Sciatic nerve (tissue), 2 donors: ENCODE results near the gene AGAP1. TPM values are rescaled to one million over a fixed set of nuclear protein-coding genes. Genes with fewer than 3 reads are reported as not detected.
A peak's percentile ranks its signal among the peaks of the same experiment; 100 is the strongest.

ENCODE experiments used
- ATAC-seq: fragments of 200-7000 bp; cut with Tn5 transposase; one replicate; pipeline ENCODE4 v1.9.1; 2020; ENCODE audit warnings: mild to moderate bottlenecking, moderate library complexity
- DNase-seq: peaks from one replicate; pipeline ENCODE4 v3.0.0-alpha.2; 2020; ENCODE audit warnings: low spot score
- intact Hi-C: fragments of 100-400 bp; cut with DNase I; formaldehyde crosslinking; loops from one replicate; pipeline ENCODE4 v1.14.2; 2022
- total RNA-seq: library from RNA; stranded (reverse); fragmentation: NEBNext Ultra II Directional; extraction: Animal tissue kit (Norgen Biotek cat#: 25700); gene quantifications from one replicate; pipeline ENCODE4 v1.2.1, GENCODE V29; 2021
- donor health status: DM: no; HTN: no; CAD: no.
- donor health status: DM: no; HTN: no; CAD: no.

AGAP1 gene
- total RNA-seq, 1 donor from 2014 or later: 62.9 TPM

DNA sequence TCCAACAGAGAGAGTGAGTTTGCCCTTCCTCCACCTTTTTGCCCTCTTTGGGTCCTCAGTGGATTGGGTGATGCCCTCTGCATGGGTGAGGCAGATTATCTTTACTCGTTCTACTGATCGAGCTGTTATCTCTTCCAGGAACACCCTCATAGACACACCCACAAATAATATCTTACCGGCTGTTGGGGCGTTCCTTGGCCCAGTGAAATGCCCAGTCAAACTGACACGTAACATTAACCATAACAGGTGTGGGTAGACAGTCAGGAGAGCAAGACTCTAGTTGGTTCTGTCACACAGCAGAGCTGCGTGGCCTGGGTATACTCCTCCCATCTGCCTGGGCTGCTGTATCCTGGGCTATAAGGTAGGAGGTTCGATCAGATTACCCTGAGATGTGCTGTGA is 144.1 kb downstream of the AGAP1 start:
- DNase-seq (no peak), ATAC-seq (no peak)
- intact Hi-C loops: no loop called here

DNA sequence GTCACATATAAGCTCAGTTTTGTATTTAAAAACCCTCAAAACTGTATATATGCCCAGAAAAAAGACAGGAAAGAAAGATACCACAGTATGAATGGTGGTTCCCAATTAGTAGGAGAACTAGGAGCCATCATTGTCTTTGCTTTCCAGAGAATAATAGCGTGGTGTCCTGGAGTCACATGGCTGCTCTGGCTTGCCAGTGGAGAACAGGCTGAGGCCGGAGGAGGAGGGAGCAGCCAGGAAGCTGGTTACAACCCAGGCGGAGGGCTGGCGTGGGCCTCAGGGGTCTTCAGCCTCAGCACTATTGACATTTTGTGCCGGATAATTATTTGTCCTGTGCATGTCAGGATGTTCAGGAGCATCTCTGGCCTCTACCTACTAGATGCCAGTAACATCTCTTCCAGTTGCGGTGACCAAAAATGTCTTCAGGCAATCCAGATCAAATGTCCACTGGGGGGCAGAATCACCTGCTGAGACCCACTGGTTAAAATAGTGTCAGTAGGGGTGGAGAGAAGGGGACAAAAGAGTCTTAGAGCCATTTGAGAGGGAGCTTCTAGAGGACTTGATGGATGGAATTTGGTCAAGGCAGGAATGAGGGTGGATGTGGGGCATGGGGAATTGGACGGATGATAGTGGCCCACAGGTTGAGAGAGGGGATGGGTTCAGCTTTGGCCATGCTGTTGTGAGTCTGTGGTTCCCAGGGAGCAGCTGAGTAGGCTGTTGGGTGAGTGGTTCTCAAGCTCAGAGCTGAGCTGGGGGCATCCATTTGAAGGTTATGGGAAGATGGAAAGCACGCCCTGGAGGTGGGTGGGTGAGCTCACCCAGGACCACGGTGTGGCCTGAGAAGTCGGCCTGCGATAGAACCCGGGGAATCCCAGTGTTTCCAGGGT is 144.9 kb downstream of the AGAP1 start:
- DNase-seq (no peak), ATAC-seq (no peak)
- intact Hi-C loops: no loop called here

GRCh38 chr2:235639428-235639773 is 145.6 kb downstream of the AGAP1 start:
- intact Hi-C loops: no loop called here
- DNase-seq: peak; percentile 85
- ATAC-seq: peak; percentile 95

GRCh38 chr2:235639885-235640284 is 146.0 kb downstream of the AGAP1 start:
- no peak for DNase-seq
- no peak for ATAC-seq
- intact Hi-C loops: no loop called here

- intact Hi-C loops: no loop called here
- ATAC-seq: no peak
- DNase-seq: no peak
Measured at GRCh38 chr2:235640377-235640776, 146.5 kb downstream of the AGAP1 start.

DNA sequence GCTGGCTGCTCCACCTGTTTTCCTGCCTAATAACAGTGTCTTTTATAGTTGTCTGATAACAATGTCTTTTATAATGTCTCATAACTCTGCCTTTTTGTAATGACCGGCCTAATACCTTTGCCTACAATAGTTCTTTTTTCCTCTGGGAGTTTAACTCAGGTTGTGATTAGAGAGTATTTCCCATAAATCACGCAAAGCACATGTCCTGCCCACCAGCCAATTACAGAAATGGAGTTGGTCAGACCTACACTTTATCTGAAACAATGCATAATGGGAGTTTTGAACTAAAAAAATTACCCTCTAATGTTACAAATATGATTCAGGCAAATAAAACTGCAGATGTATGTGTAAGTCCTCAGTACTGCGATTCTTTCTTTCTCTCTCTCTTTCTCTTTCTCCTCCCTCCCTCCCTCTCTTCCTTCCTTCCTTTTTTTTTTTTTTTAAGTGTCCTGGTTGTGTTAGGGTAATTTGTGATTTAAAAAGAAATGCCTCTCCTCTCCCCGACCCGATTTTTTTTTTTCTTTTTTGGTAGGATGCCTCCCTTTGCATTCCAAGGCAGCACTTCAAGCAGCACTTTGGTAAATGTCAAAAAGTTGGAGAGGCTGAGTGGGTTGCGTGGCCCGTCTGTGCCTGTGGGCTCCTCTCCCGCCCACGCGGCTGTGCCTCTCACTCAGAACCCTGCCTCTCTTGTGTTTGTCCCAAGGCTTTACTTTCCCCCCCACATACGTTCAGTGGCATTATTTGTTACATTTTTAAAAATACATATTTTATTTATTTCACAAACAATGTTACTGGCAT is 147.3 kb downstream of the AGAP1 start:
- ATAC-seq (no peak), DNase-seq (no peak)
- intact Hi-C loops: no loop called here

DNA sequence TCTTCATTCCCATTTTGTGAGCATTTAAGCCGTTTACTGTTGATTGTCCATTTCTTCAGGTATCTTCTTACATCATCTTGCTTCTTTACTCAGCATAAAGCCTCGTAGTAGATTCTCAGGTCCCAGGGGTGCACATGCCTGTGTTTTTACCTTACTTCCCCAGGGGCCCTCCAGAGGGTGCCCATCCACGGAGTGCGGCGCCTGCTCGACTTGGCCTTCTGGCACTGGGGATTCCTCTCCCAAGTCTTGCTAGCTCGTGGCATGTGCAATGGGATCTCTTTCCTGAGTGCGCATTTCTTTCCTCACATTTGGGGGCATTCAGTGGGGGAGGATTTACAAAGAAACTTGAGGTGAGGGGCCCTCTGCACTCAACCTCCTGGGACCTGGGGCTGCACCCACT is 148.1 kb downstream of the AGAP1 start:
- no peak for ATAC-seq
- intact Hi-C loops: no loop called here
- DNase-seq: no peak

GRCh38 chr2:235642446-235643098 is 148.7 kb downstream of the AGAP1 start:
- no peak for ATAC-seq
- intact Hi-C loops: no loop called here
- DNase-seq: no peak

DNA sequence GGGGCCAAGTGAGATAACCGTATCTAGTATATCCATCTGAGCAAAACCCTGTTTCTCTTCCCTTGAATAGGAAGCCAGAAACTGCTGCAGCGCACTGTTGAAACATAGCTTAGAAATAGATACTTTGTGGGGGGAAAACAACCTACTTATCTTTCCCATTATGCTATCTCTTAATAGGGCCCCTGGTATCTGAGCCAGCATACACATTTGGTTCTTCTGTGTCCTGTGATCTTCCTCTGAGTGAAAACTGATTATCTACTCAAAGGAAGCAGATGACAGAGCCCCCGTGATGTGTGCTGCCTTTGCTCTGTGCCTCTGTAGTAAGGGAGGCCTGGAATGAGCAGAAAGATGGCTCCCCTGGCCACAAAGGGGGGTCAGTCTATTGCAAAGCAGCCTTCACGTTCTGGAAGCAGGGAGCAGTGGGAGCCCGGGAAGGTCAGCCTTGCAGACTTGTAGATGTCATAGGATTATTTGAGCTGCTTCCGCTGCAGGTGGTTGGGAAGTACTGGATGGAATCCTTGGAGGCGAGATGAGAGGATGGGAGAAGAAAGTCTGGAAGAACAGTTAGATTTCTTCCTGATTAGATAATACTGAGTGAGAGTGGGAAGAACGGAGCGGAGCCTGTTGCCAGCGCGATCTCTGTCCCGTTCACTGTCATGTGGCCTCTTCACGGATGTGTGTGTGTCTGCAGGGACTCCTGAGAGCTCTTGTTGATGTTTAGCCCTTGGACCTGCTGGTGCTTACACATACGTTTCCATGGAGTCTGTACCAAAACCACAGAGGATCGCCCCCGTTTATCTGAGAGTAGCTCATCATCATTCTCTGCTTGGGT is 150.1 kb downstream of the AGAP1 start:
- ATAC-seq (peak; percentile 66), DNase-seq (no peak)
- intact Hi-C loops: no loop called here

- intact Hi-C loops: no loop called here
- no peak for DNase-seq
- no peak for ATAC-seq
Measured at GRCh38 chr2:235647264-235647663, 153.4 kb downstream of the AGAP1 start.

GRCh38 chr2:235647877-235648276 is 154.0 kb downstream of the AGAP1 start:
- intact Hi-C loops: no loop called here
- DNase-seq (no peak), ATAC-seq (no peak)

DNA sequence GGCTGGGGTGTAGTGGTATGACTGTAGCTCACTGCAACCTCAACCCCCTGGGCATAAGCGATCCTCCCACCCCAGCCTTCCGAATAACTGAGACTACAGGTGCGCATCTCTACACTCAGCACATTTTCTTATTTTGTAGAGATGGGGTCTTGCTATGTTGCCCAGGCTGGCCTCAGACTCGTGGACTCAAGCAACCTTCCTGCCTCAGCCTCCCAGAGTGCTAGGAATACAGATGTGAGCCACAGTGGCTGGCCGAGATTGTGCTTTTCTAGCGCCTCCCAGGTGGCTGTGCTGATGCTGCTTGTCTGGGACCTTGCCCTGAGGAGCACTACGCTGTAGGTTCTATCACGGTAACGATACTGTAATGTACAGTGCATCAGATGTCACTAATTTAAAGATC is 155.6 kb downstream of the AGAP1 start:
- ATAC-seq (no peak), DNase-seq (no peak)
- intact Hi-C loops: no loop called here

GRCh38 chr2:235651643-235652042 is 157.8 kb downstream of the AGAP1 start:
- DNase-seq (no peak), ATAC-seq (no peak)
- intact Hi-C loops: no loop called here

DNA sequence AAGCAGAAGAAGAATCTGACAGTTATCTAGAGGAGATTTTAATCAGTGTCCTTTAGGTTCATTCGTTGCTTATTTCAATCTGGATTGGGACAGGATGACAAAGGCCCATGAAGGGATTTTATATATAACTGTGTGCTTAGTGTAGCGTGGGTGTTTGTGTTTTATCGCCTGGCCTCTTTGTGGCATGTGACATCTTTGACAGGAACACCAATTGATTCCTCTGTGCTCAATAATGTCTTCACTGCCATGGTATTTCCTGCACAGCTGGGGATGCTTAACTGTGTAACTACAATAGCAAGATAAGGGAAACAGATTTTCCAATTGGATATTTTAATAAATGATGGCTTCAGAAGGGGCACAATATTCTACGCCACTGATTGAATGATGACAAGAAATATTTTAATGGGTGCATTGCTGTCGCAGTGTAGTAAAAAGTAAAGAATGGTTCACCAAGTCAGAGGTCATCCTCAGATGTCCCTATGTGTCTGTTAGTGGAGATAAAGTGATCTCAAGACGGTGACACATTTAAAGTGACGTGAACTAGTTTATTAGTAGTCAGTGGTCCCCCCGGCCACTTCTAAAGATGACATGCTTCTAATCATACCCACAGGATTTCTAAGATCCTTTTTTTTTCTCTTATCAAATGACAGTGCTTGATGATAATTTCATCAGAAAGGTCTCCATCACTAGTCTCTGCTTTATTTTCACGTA is 160.4 kb downstream of the AGAP1 start:
- ATAC-seq (no peak), DNase-seq (no peak)
- intact Hi-C loops: no loop called here

- DNase-seq: no peak
- intact Hi-C loops: no loop called here
- peak; percentile 64 for ATAC-seq
Measured at GRCh38 chr2:235658351-235659174, 164.7 kb downstream of the AGAP1 start.

DNA sequence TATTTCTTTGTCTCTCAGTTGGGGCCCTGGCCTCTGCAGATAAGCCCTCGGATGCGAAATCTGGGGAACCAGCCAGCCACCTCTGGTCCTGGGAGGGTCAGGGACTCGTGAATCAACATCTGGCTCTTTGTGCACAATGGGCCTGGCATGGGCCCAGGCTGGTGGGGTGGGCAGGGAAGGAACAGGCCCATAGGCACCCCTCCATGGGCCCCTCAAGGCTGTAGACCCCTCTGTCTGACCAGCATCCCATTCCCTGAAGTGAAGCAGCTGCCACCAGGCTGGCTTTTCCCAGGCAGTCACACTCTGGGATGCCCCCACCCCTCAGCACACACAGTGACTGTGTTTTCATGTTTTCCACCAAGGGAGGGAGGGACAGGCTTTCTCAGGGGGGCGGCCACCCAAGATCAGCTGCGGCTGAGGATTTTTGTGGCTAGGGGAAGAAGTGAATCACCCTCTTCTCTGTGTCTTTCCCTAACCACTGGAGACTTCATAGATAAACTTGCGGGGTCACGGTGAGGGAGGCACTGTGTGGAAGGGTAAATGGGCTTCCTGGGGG is 166.0 kb downstream of the AGAP1 start:
- intact Hi-C loops: no loop called here
- DNase-seq (no peak), ATAC-seq (peak; percentile 47)

GRCh38 chr2:235660484-235661082 is 166.7 kb downstream of the AGAP1 start:
- intact Hi-C loops: no loop called here
- DNase-seq: no peak

More at GRCh38 chr2:235660484-235661082, 166.7 kb downstream of the AGAP1 start:
- peak; percentile 36 for ATAC-seq
